HepG2 (cell line): ENCODE results near the gene CAMKV.

Source experiments
- ATF3 ChIP-seq: sonication (generic); formaldehyde crosslinking; IDR thresholded peaks from 2 replicates; pipeline ENCODE4 v1.4.0; 2020; ENCODE audit warnings: missing genetic modification reagents
- CTCF ChIP-seq: sonication (generic); formaldehyde crosslinking; IDR thresholded peaks from 2 replicates; pipeline ENCODE4 v1.5.0; 2020; ENCODE audit warnings: mild to moderate bottlenecking, missing genetic modification reagents, moderate library complexity
- MAF1 ChIP-seq: sonication (generic); formaldehyde crosslinking; IDR thresholded peaks from 2 replicates; pipeline ENCODE4 v1.5.0; 2020; ENCODE audit warnings: missing genetic modification reagents, borderline replicate concordance
- TP53 ChIP-seq: sonication (generic); formaldehyde crosslinking; conservative IDR thresholded peaks from 2 replicates; pipeline ENCODE4 v1.4.0; 2020; ENCODE audit warnings: missing genetic modification reagents
- ZSCAN29 ChIP-seq: sonication (generic); formaldehyde crosslinking; conservative IDR thresholded peaks from 2 replicates; pipeline ENCODE4 v1.4.0; 2020; ENCODE audit warnings: mild to moderate bottlenecking, missing genetic modification reagents

GRCh38 chr3:49871531-49872153 lies 1.9 kb upstream of the CAMKV start:
- TF ChIP-seq TP53 (no peak), ATF3 (no peak), MAF1 (CRISPR knock-in tag) (no peak), ZSCAN29 (CRISPR knock-in tag) (no peak), CTCF (CRISPR knock-in tag) (no peak)
